Gastroesophageal sphincter (tissue), 3 donors: ENCODE data around the gene ZNF664.

Source experiments
- CTCF ChIP-seq, 4 experiments: fragments of 200-600 bp in 2 of 4; fragments of 450-650 bp in 2 of 4; sonication (generic) in 1 of 4; IDR thresholded peaks; one replicate each; pipeline ENCODE4 v1.5.1; 2017 to 2019; ENCODE audit warnings: antibody characterized with exemption in 4 of 4, mild to moderate bottlenecking in 2 of 4, moderate library complexity in 2 of 4
- POLR2A ChIP-seq, 2 donors: fragments of 450-650 bp; IDR thresholded peaks; one replicate each; pipeline ENCODE4 v1.6.1; 2017; ENCODE audit warnings: antibody characterized with exemption in 2 of 2, mild to moderate bottlenecking in 2 of 2, moderate library complexity in 1 of 2

GRCh38 chr12:123986374-123986965 lies 13.5 kb downstream of the ZNF664 start:
- no peak for TF ChIP-seq CTCF (IDR thresholded peaks at IDR 0.05)
- TF ChIP-seq POLR2A (IDR thresholded peaks at IDR 0.05): no peak
